Progenitor cell of endocrine pancreas (in vitro differentiated cells): ENCODE data around the gene RNF149. TPM values are rescaled to one million over a fixed set of nuclear protein-coding genes. Genes with fewer than 3 reads are reported as not detected.

Experiments used
- DNase-seq: peaks from one replicate; pipeline ENCODE4 v3.0.0; 2021; ENCODE audit warnings: low spot score; ENCODE audit not compliant: unreplicated experiment
- H3K27ac Mint-ChIP-seq: 2 replicates; pipeline ENCODE4 v1.8.0; 2021; ENCODE audit warnings: mild to moderate bottlenecking, moderate library complexity, mixed read lengths
- H3K27me3 Mint-ChIP-seq: 2 replicates; pipeline ENCODE4 v1.8.0; 2021; ENCODE audit warnings: mixed read lengths
- H3K36me3 Mint-ChIP-seq: 2 replicates; pipeline ENCODE4 v1.8.0; 2022; ENCODE audit warnings: mixed read lengths; ENCODE audit not compliant: insufficient read depth
- H3K4me1 Mint-ChIP-seq: 2 replicates; pipeline ENCODE4 v1.8.0; 2021; ENCODE audit warnings: low read depth, mixed read lengths
- H3K4me3 Mint-ChIP-seq: 2 replicates; pipeline ENCODE4 v1.8.0; 2021; ENCODE audit warnings: low read depth, mild to moderate bottlenecking, moderate library complexity, mixed read lengths
- H3K9me3 Mint-ChIP-seq: 2 replicates; pipeline ENCODE4 v1.8.0; 2021; ENCODE audit warnings: low read depth, mixed read lengths
- CTCF ChIP-seq: fragments of 200-600 bp; sonication (generic); IDR thresholded peaks from one replicate; pipeline ENCODE4 v1.5.0; 2021; ENCODE audit warnings: antibody characterized with exemption, mild to moderate bottlenecking; ENCODE audit not compliant: unreplicated experiment
- total RNA-seq: library from RNA; stranded (reverse); gene quantifications from 2 replicates; pipeline ENCODE4 v1.2.1, GENCODE V29; 2021

RNF149 gene
- total RNA-seq, 1 donor from 2014 or later = 51.5 TPM

- H3K27me3 Mint-ChIP-seq = no peaks in the 10 kb centered on the region
- DNase-seq = no peak
- H3K36me3 Mint-ChIP-seq = no peaks in the 10 kb centered on the region
- no peak overlapping the region for H3K4me3 Mint-ChIP-seq
- no peak overlapping the region for H3K27ac Mint-ChIP-seq
- no peaks in the 10 kb centered on the region for H3K9me3 Mint-ChIP-seq
- TF ChIP-seq CTCF = no peak
- peaks cover 21% of the 10 kb centered on the region for H3K4me1 Mint-ChIP-seq
Measured at GRCh38 chr2:101340141-101340551, 31.6 kb upstream of the RNF149 start.

GRCh38 chr2:101339266-101339880, 30.9 kb upstream of the RNF149 start:
- no peaks in the 10 kb centered on the region for H3K36me3 Mint-ChIP-seq
- TF ChIP-seq CTCF = no peak
- no peak for DNase-seq
- no peaks in the 10 kb centered on the region for H3K9me3 Mint-ChIP-seq
- peaks cover 21% of the 10 kb centered on the region for H3K4me1 Mint-ChIP-seq
- H3K27me3 Mint-ChIP-seq = no peaks in the 10 kb centered on the region
- H3K27ac Mint-ChIP-seq = no peak overlapping the region
- no peak overlapping the region for H3K4me3 Mint-ChIP-seq

- H3K27ac Mint-ChIP-seq = no peak overlapping the region
- no peak for TF ChIP-seq CTCF
- no peaks in the 10 kb centered on the region for H3K36me3 Mint-ChIP-seq
- no peak overlapping the region for H3K4me3 Mint-ChIP-seq
- H3K4me1 Mint-ChIP-seq = peaks cover 21% of the 10 kb centered on the region
- no peaks in the 10 kb centered on the region for H3K9me3 Mint-ChIP-seq
- H3K27me3 Mint-ChIP-seq = no peaks in the 10 kb centered on the region
- DNase-seq = no peak
Measured at GRCh38 chr2:101337877-101338276, 29.4 kb upstream of the RNF149 start.

GRCh38 chr2:101332885-101333766, 24.6 kb upstream of the RNF149 start:
- Mint-ChIP-seq H3K9me3 (no peaks in the 10 kb centered on the region), H3K27ac (no peak overlapping the region), H3K4me1 (peaks cover 18% of the 10 kb centered on the region), H3K27me3 (no peaks in the 10 kb centered on the region), H3K36me3 (no peaks in the 10 kb centered on the region), H3K4me3 (no peak overlapping the region)
- no peak for TF ChIP-seq CTCF
- no peak for DNase-seq

- Mint-ChIP-seq H3K9me3 (no peaks in the 10 kb centered on the region), H3K36me3 (no peaks in the 10 kb centered on the region), H3K27ac (peak overlapping the region; percentile 93), H3K27me3 (no peaks in the 10 kb centered on the region), H3K4me3 (no peak overlapping the region), H3K4me1 (peaks cover 17% of the 10 kb centered on the region)
- no peak for DNase-seq
- no peak for TF ChIP-seq CTCF
Measured at GRCh38 chr2:101331202-101331601, 22.7 kb upstream of the RNF149 start.
